ENCODE results near the gene ZNF335.

Gene ZNF335

DNA sequence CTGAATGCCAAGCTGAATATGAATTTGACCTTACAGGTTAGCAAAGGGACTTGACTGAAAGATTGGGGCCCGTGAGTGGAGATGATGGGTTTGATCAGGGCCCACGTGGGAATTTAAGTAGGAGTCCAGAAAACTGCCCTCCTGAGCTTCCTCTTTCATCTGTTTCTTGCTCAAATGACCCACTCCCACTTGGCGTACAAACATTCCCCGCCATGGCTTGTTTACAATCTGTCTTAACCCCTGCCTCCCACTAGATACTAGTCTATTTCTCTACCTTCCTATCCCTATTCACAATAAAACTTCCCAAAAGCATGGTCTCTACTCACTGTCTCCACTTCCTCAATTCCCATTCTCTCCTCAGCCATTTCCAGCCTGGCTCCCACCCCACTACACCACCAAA is 46.1 kb upstream of the ZNF335 start:
- H3K9me3 ChIP-seq (ENCODE audit: insufficient read depth, low read length, severe bottlenecking): no peaks in the 10 kb centered on the region
- no peak for ATAC-seq (ENCODE audit: insufficient read depth, low read depth)

DNA sequence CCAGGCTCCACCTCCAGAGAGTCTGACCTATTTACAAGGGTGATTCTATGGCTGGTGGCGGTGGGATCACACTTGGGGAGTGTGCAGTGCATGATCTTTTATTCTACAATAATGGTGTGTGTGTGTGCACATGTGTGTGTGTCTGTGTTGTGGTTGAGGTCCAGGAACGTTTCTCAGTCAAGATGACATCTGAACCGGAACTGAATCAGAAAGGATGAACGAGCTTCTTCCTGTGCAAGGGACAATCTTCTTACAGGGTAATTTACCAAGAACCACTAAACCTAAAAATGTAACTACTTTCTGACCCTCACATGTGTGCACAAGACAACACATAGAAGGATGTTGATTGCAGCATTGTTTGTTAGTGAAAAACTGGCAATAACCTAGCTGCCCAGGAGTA is 45.3 kb upstream of the ZNF335 start:
- Histone ChIP-seq H4K20me1 (ENCODE audit: insufficient read depth, low read length) (0 out of 2 replicates have a peak, but pooled peaks cover 8% of the 10 kb centered on the region), H3K4me3 (ENCODE audit: low read depth in 1 of 2, low read length in 2 of 2) (no peak overlapping the region), H3K4me1 (ENCODE audit: insufficient read depth, low read length) (peaks cover 23% of the 10 kb centered on the region), H2AFZ (ENCODE audit: low read depth, low read length) (no peak overlapping the region), H3K36me3 (ENCODE audit: insufficient read depth, low read length) (no peaks in the 10 kb centered on the region), H3K79me2 (ENCODE audit: insufficient read depth, low read length) (no peaks in the 10 kb centered on the region), H3K9me3 (ENCODE audit: insufficient read depth, low read length, severe bottlenecking) (no peaks in the 10 kb centered on the region), H3K9ac (ENCODE audit: low read depth, low read length) (no peak overlapping the region), H3K4me2 (ENCODE audit: insufficient read depth, low read length) (no peak overlapping the region), H3K27me3 (ENCODE audit: insufficient read depth, low read length, poor library complexity) (no peaks in the 10 kb centered on the region), H3K27ac (ENCODE audit: low read length) (no peak overlapping the region)
- ATAC-seq (ENCODE audit: insufficient read depth, low read depth): no peak
- no peak for DNase-seq
- TF ChIP-seq, protein P1, sequence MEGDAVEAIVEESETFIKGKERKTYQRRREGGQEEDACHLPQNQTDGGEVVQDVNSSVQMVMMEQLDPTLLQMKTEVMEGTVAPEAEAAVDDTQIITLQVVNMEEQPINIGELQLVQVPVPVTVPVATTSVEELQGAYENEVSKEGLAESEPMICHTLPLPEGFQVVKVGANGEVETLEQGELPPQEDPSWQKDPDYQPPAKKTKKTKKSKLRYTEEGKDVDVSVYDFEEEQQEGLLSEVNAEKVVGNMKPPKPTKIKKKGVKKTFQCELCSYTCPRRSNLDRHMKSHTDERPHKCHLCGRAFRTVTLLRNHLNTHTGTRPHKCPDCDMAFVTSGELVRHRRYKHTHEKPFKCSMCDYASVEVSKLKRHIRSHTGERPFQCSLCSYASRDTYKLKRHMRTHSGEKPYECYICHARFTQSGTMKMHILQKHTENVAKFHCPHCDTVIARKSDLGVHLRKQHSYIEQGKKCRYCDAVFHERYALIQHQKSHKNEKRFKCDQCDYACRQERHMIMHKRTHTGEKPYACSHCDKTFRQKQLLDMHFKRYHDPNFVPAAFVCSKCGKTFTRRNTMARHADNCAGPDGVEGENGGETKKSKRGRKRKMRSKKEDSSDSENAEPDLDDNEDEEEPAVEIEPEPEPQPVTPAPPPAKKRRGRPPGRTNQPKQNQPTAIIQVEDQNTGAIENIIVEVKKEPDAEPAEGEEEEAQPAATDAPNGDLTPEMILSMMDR (IDR thresholded peaks at IDR 0.05; ENCODE audit: borderline replicate concordance, extremely low read depth, low read length, poor library complexity, severe bottlenecking): no peak
- TF ChIP-seq EZH2 (IDR thresholded peaks at IDR 0.05; ENCODE audit: borderline replicate concordance, low read depth, low read length, severe bottlenecking): no peak

More for the DNA sequence above, 46.1 kb upstream of the ZNF335 start:
- Histone ChIP-seq H3K4me1 (ENCODE audit: insufficient read depth, low read length) (peaks cover 28% of the 10 kb centered on the region), H3K4me3 (ENCODE audit: low read depth in 1 of 2, low read length in 2 of 2) (no peak overlapping the region), H3K4me2 (ENCODE audit: insufficient read depth, low read length) (no peak overlapping the region), H3K9ac (ENCODE audit: low read depth, low read length) (no peak overlapping the region), H3K79me2 (ENCODE audit: insufficient read depth, low read length) (no peaks in the 10 kb centered on the region), H2AFZ (ENCODE audit: low read depth, low read length) (no peak overlapping the region), H3K36me3 (ENCODE audit: insufficient read depth, low read length) (no peaks in the 10 kb centered on the region), H3K27ac (ENCODE audit: low read length) (no peak overlapping the region), H3K27me3 (ENCODE audit: insufficient read depth, low read length, poor library complexity) (no peaks in the 10 kb centered on the region), H4K20me1 (ENCODE audit: insufficient read depth, low read length) (peaks cover 15% of the 10 kb centered on the region)
- no peak for TF ChIP-seq EZH2 (IDR thresholded peaks at IDR 0.05; ENCODE audit: borderline replicate concordance, low read depth, low read length, severe bottlenecking)
- TF ChIP-seq, protein P1 (IDR thresholded peaks at IDR 0.05; ENCODE audit: borderline replicate concordance, extremely low read depth, low read length, poor library complexity, severe bottlenecking): no peak
- no peak for DNase-seq

DNA sequence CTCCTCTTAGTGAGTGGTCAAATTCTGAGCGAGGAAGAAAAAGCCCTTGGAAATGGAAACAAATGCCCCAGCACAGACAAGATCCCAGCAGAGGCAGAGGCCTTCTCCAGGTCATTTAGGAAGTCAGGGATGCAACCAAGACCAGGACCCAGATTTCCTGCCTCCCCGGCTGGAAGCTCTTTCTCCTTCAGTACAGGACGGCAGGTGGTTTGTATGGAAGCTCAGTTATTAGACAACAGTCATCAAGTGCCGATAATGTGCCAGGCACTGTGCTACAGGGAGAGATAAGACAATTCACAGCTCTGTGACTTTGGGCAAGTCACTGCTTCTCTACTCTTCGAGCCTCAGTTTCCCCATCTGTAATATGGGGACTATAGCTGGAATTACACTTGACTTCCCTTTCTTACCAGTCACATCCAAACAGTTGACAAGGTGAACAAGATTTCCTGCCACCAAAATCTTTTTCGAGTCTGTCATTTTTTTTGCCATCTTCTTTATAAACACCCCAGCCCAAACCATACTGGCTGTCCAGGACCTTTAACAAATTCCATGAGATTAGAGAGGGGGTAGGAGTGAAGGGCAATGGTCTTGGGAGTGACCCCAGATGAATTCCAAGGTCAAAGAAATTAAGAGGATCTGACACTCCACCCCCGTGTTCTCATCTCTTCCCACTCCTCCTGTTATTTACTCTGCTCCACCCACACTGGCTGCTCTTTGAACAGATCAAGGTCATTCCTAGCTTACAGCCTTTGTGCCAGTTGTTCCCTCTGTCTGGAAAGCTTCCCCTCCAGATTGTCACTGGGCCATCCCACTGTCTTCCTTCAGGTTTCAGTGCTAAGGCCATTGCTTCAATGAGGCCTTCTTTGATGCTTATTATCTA is 42.8 kb upstream of the ZNF335 start:
- Histone ChIP-seq H3K27ac (ENCODE audit: low read length) (no peak overlapping the region), H3K9me3 (ENCODE audit: insufficient read depth, low read length, severe bottlenecking) (no peaks in the 10 kb centered on the region), H3K9ac (ENCODE audit: low read depth, low read length) (no peak overlapping the region), H3K36me3 (ENCODE audit: insufficient read depth, low read length) (no peaks in the 10 kb centered on the region), H3K4me2 (ENCODE audit: insufficient read depth, low read length) (peak overlapping the region; percentile 55), H4K20me1 (ENCODE audit: insufficient read depth, low read length) (peaks cover 8% of the 10 kb centered on the region; the same call in 1 of the 2 replicates), H3K4me3 (ENCODE audit: low read depth in 1 of 2, low read length in 2 of 2) (no peak overlapping the region; a peak in 1 of 4 replicates), H3K27me3 (ENCODE audit: insufficient read depth, low read length, poor library complexity) (no peaks in the 10 kb centered on the region), H2AFZ (ENCODE audit: low read depth, low read length) (peak overlapping the region; percentile 36), H3K79me2 (ENCODE audit: insufficient read depth, low read length) (no peaks in the 10 kb centered on the region), H3K4me1 (ENCODE audit: insufficient read depth, low read length) (peaks cover 10% of the 10 kb centered on the region)
- DNase-seq (no peak), ATAC-seq (ENCODE audit: insufficient read depth, low read depth) (no peak)
- no peak for TF ChIP-seq EZH2 (IDR thresholded peaks at IDR 0.05; ENCODE audit: borderline replicate concordance, low read depth, low read length, severe bottlenecking)
- TF ChIP-seq, protein P1 (IDR thresholded peaks at IDR 0.05; ENCODE audit: borderline replicate concordance, extremely low read depth, low read length, poor library complexity, severe bottlenecking): no peak

All from DND-41 (cell line).